ENCODE measurements around the gene THADA. TPM values are rescaled to one million over a fixed set of nuclear protein-coding genes. Genes with fewer than 3 reads are reported as not detected.

THADA gene
- polyA plus RNA-seq, 3 donors: 7.3 to 11.2 (median 9.7) TPM

DNA sequence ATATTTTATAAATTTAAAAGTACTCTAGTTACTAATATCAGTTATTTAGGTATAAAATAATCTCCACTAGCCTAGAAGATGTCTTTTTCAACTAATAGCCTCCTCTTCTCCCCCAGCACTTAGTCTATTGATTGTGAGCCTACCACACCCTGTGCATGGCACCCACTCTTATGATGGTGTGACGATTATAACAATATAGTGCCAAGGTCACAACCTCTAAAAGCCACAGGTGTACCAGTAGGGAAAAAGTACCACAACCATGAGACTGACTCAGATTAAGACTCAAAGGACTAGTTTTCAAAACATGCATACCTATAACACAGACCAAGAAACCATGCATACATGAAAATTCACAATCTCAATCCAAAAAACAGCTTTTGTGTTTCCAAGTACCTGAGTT lies 27.6 kb downstream of the THADA start:
- Histone ChIP-seq H3K4me1 (ENCODE audit: control insufficient read depth in 1 of 2, insufficient read depth in 2 of 2, low read length in 2 of 2) (peaks cover 7 to 13% of the 10 kb centered on the region in 2 donors), H3K4me2 (replicated peaks; ENCODE audit: extremely low read depth, low read length, poor library complexity, severe bottlenecking) (no peak overlapping the region), H3K4me3 (replicated peaks in 1 of 3; ENCODE audit: low read depth in 2 of 3, low read length in 3 of 3) (no peak overlapping the region), H3K27me3 (ENCODE audit: control insufficient read depth in 2 of 2, insufficient read depth in 2 of 2, low read length in 2 of 2) (no peaks in the 10 kb centered on the region), H2AFZ (ENCODE audit: insufficient read depth, low read depth, low read length, poor library complexity, severe bottlenecking) (no peak overlapping the region), H3K9ac (ENCODE audit: insufficient read depth, low read length, poor library complexity, severe bottlenecking) (no peak overlapping the region), H3K36me3 (replicated peaks in 1 of 2; ENCODE audit: control insufficient read depth in 1 of 2, insufficient read depth in 2 of 2, low read length in 2 of 2) (peaks cover 59 to 81% of the 10 kb centered on the region in 2 donors), H4K20me1 (ENCODE audit: insufficient read depth, low read length) (no peaks in the 10 kb centered on the region), H3K9me3 (replicated peaks in 1 of 2; ENCODE audit: control insufficient read depth in 1 of 2, insufficient read depth in 1 of 2, low read length in 2 of 2) (no peaks in the 10 kb centered on the region), H3K79me2 (ENCODE audit: insufficient read depth, low read length) (no peaks in the 10 kb centered on the region), H3K27ac (ENCODE audit: low read depth in 1 of 2, low read length in 2 of 2) (no peak overlapping the region)
- peaks cover 0 to 2% (median 0%) of the 10 kb centered on the region in 3 donors for H3K27me3 Mint-ChIP-seq (ENCODE audit: low read depth in 3 of 3)
- H3K9me3 Mint-ChIP-seq: no peaks in the 10 kb centered on the region
- intact Hi-C loops (cut with micrococcal nuclease): no loop called here
- H3K4me1 Mint-ChIP-seq: peaks cover 11% of the 10 kb centered on the region
- peaks cover 57 to 70% of the 10 kb centered on the region in 2 donors for H3K36me3 Mint-ChIP-seq
- H3K27ac Mint-ChIP-seq: no peak overlapping the region
- TF ChIP-seq, protein P1, sequence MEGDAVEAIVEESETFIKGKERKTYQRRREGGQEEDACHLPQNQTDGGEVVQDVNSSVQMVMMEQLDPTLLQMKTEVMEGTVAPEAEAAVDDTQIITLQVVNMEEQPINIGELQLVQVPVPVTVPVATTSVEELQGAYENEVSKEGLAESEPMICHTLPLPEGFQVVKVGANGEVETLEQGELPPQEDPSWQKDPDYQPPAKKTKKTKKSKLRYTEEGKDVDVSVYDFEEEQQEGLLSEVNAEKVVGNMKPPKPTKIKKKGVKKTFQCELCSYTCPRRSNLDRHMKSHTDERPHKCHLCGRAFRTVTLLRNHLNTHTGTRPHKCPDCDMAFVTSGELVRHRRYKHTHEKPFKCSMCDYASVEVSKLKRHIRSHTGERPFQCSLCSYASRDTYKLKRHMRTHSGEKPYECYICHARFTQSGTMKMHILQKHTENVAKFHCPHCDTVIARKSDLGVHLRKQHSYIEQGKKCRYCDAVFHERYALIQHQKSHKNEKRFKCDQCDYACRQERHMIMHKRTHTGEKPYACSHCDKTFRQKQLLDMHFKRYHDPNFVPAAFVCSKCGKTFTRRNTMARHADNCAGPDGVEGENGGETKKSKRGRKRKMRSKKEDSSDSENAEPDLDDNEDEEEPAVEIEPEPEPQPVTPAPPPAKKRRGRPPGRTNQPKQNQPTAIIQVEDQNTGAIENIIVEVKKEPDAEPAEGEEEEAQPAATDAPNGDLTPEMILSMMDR (IDR thresholded peaks at IDR 0.05): no peak
- no peak for DNase-seq
- no CpG with 5 or more reads among the region's 1 CpG for WGBS (ENCODE audit: insufficient coverage)
- H3K4me3 Mint-ChIP-seq: no peak overlapping the region

DNA sequence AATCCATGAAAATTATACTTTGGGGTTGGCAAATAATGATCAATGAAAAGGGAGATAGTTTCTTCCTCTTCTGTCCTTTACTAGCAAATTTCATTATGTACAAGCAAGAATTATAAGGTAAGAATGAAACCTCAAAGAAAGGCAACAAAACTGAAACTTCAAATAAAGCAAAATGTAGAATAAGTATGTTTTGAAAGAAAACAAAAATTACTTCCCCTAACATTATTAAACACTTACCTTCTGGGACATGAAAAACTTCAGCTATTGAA lies 29.4 kb downstream of the THADA start:
- no peak overlapping the region for H3K27ac ChIP-seq (ENCODE audit: low read depth in 1 of 2, low read length in 2 of 2)

More for the DNA sequence above, 29.4 kb downstream of the THADA start:
- Histone ChIP-seq H3K36me3 (replicated peaks in 1 of 2; ENCODE audit: control insufficient read depth in 1 of 2, insufficient read depth in 2 of 2, low read length in 2 of 2) (peaks cover 53 to 80% of the 10 kb centered on the region in 2 donors), H3K4me2 (replicated peaks; ENCODE audit: extremely low read depth, low read length, poor library complexity, severe bottlenecking) (no peak overlapping the region), H3K79me2 (ENCODE audit: insufficient read depth, low read length) (no peaks in the 10 kb centered on the region), H4K20me1 (ENCODE audit: insufficient read depth, low read length) (no peaks in the 10 kb centered on the region), H3K4me1 (ENCODE audit: control insufficient read depth in 1 of 2, insufficient read depth in 2 of 2, low read length in 2 of 2) (peaks cover 7 to 13% of the 10 kb centered on the region in 2 donors), H3K9me3 (replicated peaks in 1 of 2; ENCODE audit: control insufficient read depth in 1 of 2, insufficient read depth in 1 of 2, low read length in 2 of 2) (no peaks in the 10 kb centered on the region), H3K9ac (ENCODE audit: insufficient read depth, low read length, poor library complexity, severe bottlenecking) (no peak overlapping the region), H3K4me3 (replicated peaks in 1 of 3; ENCODE audit: low read depth in 2 of 3, low read length in 3 of 3) (no peak overlapping the region), H2AFZ (ENCODE audit: insufficient read depth, low read depth, low read length, poor library complexity, severe bottlenecking) (no peak overlapping the region), H3K27me3 (ENCODE audit: control insufficient read depth in 2 of 2, insufficient read depth in 2 of 2, low read length in 2 of 2) (no peaks in the 10 kb centered on the region)
- TF ChIP-seq, protein P1 (IDR thresholded peaks at IDR 0.05): no peak
- Mint-ChIP-seq H3K4me1 (peaks cover 11% of the 10 kb centered on the region), H3K4me3 (no peak overlapping the region), H3K36me3 (peaks cover 57 to 74% of the 10 kb centered on the region in 2 donors), H3K9me3 (no peaks in the 10 kb centered on the region), H3K27ac (no peak overlapping the region), H3K27me3 (ENCODE audit: low read depth in 3 of 3) (peaks cover 0 to 2% (median 0%) of the 10 kb centered on the region in 3 donors)
- no peak for DNase-seq
- intact Hi-C loops (cut with micrococcal nuclease): no loop called here

Measured in CD14-positive monocyte (primary cell).